Endodermal cell (in vitro differentiated cells): ENCODE data around the gene TTC29. TPM values are rescaled to one million over a fixed set of nuclear protein-coding genes. Genes with fewer than 3 reads are reported as not detected.

Experiments used
- DNase-seq: peaks from one replicate; pipeline ENCODE4 v3.0.0-alpha.2; 2017
- H3K27ac ChIP-seq: 2 replicates; pipeline ENCODE4 v1.5.1; 2013; ENCODE audit warnings: mild to moderate bottlenecking, low read depth, low read length, moderate library complexity
- H3K27me3 ChIP-seq: 2 replicates; pipeline ENCODE4 v1.6.1; 2013; ENCODE audit warnings: mild to moderate bottlenecking, low read length, moderate library complexity; ENCODE audit not compliant: insufficient read depth, control insufficient read depth, poor library complexity, severe bottlenecking
- H3K36me3 ChIP-seq: 2 replicates; pipeline ENCODE4 v1.7.0; 2013; ENCODE audit warnings: mild to moderate bottlenecking, low read length, moderate library complexity; ENCODE audit not compliant: control insufficient read depth, insufficient read depth
- H3K4me1 ChIP-seq: one replicate; pipeline ENCODE4 v1.7.0; 2013; ENCODE audit warnings: low read length; ENCODE audit not compliant: control insufficient read depth, insufficient read depth
- H3K4me3 ChIP-seq: 2 replicates; pipeline ENCODE4 v1.5.1; 2013; ENCODE audit warnings: mild to moderate bottlenecking, low read length, moderate library complexity
- H3K9ac ChIP-seq: 2 replicates; pipeline ENCODE4 v1.6.1; 2013; ENCODE audit warnings: mild to moderate bottlenecking, low read length, moderate library complexity; ENCODE audit not compliant: poor library complexity, severe bottlenecking; ENCODE audit errors: extremely low read depth
- H3K9me3 ChIP-seq: 2 replicates; pipeline ENCODE4 v1.6.1; 2013; ENCODE audit warnings: mild to moderate bottlenecking, low read length, moderate library complexity; ENCODE audit not compliant: control insufficient read depth
- H3K27ac Mint-ChIP-seq: 2 replicates; pipeline ENCODE4 v1.8.0; 2020; ENCODE audit warnings: mixed read lengths
- H3K27me3 Mint-ChIP-seq: 2 replicates; pipeline ENCODE4 v1.8.0; 2021; ENCODE audit warnings: mild to moderate bottlenecking, mixed read lengths; ENCODE audit not compliant: insufficient read depth
- H3K36me3 Mint-ChIP-seq: 2 replicates; pipeline ENCODE4 v1.8.0; 2020; ENCODE audit warnings: low read depth, mixed read lengths
- H3K4me1 Mint-ChIP-seq: 2 replicates; pipeline ENCODE4 v1.8.0; 2020; ENCODE audit warnings: mixed read lengths
- H3K4me3 Mint-ChIP-seq: 2 replicates; pipeline ENCODE4 v1.8.0; 2020; ENCODE audit warnings: mild to moderate bottlenecking, moderate library complexity, mixed read lengths
- H3K9me3 Mint-ChIP-seq: 2 replicates; pipeline ENCODE4 v1.8.0; 2020; ENCODE audit warnings: mild to moderate bottlenecking, mixed read lengths
- CTCF ChIP-seq: fragments of 200-600 bp; sonication (generic); conservative IDR thresholded peaks from 2 replicates; pipeline ENCODE4 v1.5.0; 2021; ENCODE audit warnings: antibody characterized with exemption, mild to moderate bottlenecking
- WGBS, 2 experiments: methylation state at CpG; one replicate each; pipeline versions ENCODE4 v1.1.5 to v1.1.7; 2013; ENCODE audit warnings: missing lambda C conversion rate in 2 of 2, mixed read lengths in 1 of 2; ENCODE audit not compliant: insufficient coverage in 1 of 2, insufficient read length in 1 of 2; 5-methylcytosine and 5-hydroxymethylcytosine counted together
- total RNA-seq, 2 donors: library from RNA; stranded (reverse); fragmentation: NEBNext Ultra II Directional in 1 of 2; extraction: Animal tissue kit (Norgen Biotek cat#: 25700) in 1 of 2; gene quantifications; 2 replicates in 1 of 2; 3 replicates in 1 of 2; pipeline ENCODE4 v1.2.1, GENCODE V29; 2021

Gene TTC29
- total RNA-seq, 2 donors from 2014 or later = 2.7 to 6.5 TPM

- no peak for TF ChIP-seq CTCF
- DNase-seq = no peak
These were observed 130.9 kb downstream of the TTC29 start for GRCh38 chr4:146814750-146815149.

GRCh38 chr4:146795711-146796110 is 150.0 kb downstream of the TTC29 start:
- Mint-ChIP-seq H3K4me1 (no peaks in the 10 kb centered on the region), H3K4me3 (no peak overlapping the region), H3K27me3 (peaks cover 1% of the 10 kb centered on the region), H3K9me3 (no peaks in the 10 kb centered on the region), H3K27ac (no peak overlapping the region), H3K36me3 (no peaks in the 10 kb centered on the region)
- no peak overlapping the region for H3K4me3 ChIP-seq
- H3K27ac ChIP-seq = no peak overlapping the region
- no peaks in the 10 kb centered on the region for H3K9me3 ChIP-seq
- no peaks in the 10 kb centered on the region for H3K36me3 ChIP-seq
- no peaks in the 10 kb centered on the region for H3K4me1 ChIP-seq
- 83 to 88% methylated on average over 1 to 2 of the region's 2 CpGs for WGBS, 2 experiments
- H3K27me3 ChIP-seq = no peaks in the 10 kb centered on the region
- no peak for DNase-seq
- H3K9ac ChIP-seq = no peak overlapping the region
- no peak for TF ChIP-seq CTCF

More at GRCh38 chr4:146814750-146815149, 130.9 kb downstream of the TTC29 start:
- Histone ChIP-seq H3K4me1 (no peaks in the 10 kb centered on the region), H3K4me3 (no peak overlapping the region), H3K36me3 (no peaks in the 10 kb centered on the region), H3K27me3 (no peaks in the 10 kb centered on the region), H3K9me3 (no peaks in the 10 kb centered on the region), H3K27ac (no peak overlapping the region), H3K9ac (no peak overlapping the region)
- Mint-ChIP-seq H3K4me1 (no peaks in the 10 kb centered on the region), H3K36me3 (no peaks in the 10 kb centered on the region), H3K27me3 (no peaks in the 10 kb centered on the region), H3K27ac (no peak overlapping the region), H3K4me3 (no peak overlapping the region), H3K9me3 (peaks cover under 1% of the 10 kb centered on the region)
- 89 to 100% methylated on average over 3 to 5 of the region's 5 CpGs for WGBS, 2 experiments

- no peaks in the 10 kb centered on the region for H3K9me3 Mint-ChIP-seq
- H3K27me3 Mint-ChIP-seq = peaks cover 14% of the 10 kb centered on the region
- H3K9me3 ChIP-seq = no peaks in the 10 kb centered on the region
- H3K4me3 ChIP-seq = no peak overlapping the region
- H3K4me1 ChIP-seq = no peaks in the 10 kb centered on the region
- no peak overlapping the region for H3K4me3 Mint-ChIP-seq
- no peaks in the 10 kb centered on the region for H3K4me1 Mint-ChIP-seq
- H3K27me3 ChIP-seq = no peaks in the 10 kb centered on the region
- H3K36me3 ChIP-seq = no peaks in the 10 kb centered on the region
- no peak overlapping the region for H3K27ac Mint-ChIP-seq
- H3K27ac ChIP-seq = no peak overlapping the region
- H3K9ac ChIP-seq = no peak overlapping the region
- no peaks in the 10 kb centered on the region for H3K36me3 Mint-ChIP-seq
- no peak for DNase-seq
- no peak for TF ChIP-seq CTCF
These were observed 151.9 kb downstream of the TTC29 start for GRCh38 chr4:146793727-146794126.
